Hepatocyte (in vitro differentiated cells): ENCODE data around the gene KCNIP3. TPM values are rescaled to one million over a fixed set of nuclear protein-coding genes. Genes with fewer than 3 reads are reported as not detected.
"Not testable (repeated sequence)": the region's sequence is repeated elsewhere in the genome, so short reads cannot be mapped to it uniquely, and the experiment has no call there.

ENCODE experiments used
- DNase-seq: peaks from one replicate; pipeline ENCODE4 v3.0.0-alpha.2; 2016; ENCODE audit warnings: low spot score
- H2AFZ ChIP-seq: fragments of 200-600 bp; sonication (generic); 2 replicates; pipeline ENCODE4 v1.6.0; 2016; ENCODE audit warnings: antibody characterized with exemption, mild to moderate bottlenecking
- H3K27ac ChIP-seq: fragments of 200-600 bp; sonication (generic); 2 replicates; pipeline ENCODE4 v1.5.1; 2016; ENCODE audit warnings: mild to moderate bottlenecking
- H3K27me3 ChIP-seq: fragments of 200-600 bp; sonication (generic); 2 replicates; pipeline ENCODE4 v1.6.1; 2016
- H3K36me3 ChIP-seq: fragments of 200-600 bp; sonication (generic); replicated peaks from 2 replicates; pipeline ENCODE4 v1.5.1; 2016; ENCODE audit warnings: low read depth; ENCODE audit not compliant: insufficient read depth
- H3K4me1 ChIP-seq: fragments of 200-600 bp; sonication (generic); 2 replicates; pipeline ENCODE4 v1.5.1; 2016; ENCODE audit warnings: mild to moderate bottlenecking, moderate library complexity; ENCODE audit not compliant: insufficient read depth
- H3K4me2 ChIP-seq: fragments of 200-600 bp; sonication (generic); 2 replicates; pipeline ENCODE4 v1.6.0; 2016
- H3K4me3 ChIP-seq: fragments of 200-600 bp; sonication (generic); 2 replicates; pipeline ENCODE4 v1.5.1; 2016; ENCODE audit warnings: mild to moderate bottlenecking
- H3K79me2 ChIP-seq: fragments of 200-600 bp; sonication (generic); 2 replicates; pipeline ENCODE4 v1.6.0; 2017; ENCODE audit warnings: mild to moderate bottlenecking
- H3K9me2 ChIP-seq: fragments of 200-600 bp; sonication (generic); replicated peaks from 2 replicates; pipeline ENCODE4 v1.6.0; 2017; ENCODE audit warnings: mild to moderate bottlenecking; ENCODE audit not compliant: insufficient read depth
- H3K9me3 ChIP-seq: fragments of 200-600 bp; sonication (generic); 2 replicates; pipeline ENCODE4 v1.5.1; 2016; ENCODE audit warnings: low read depth, mild to moderate bottlenecking
- H4K20me1 ChIP-seq: fragments of 200-600 bp; sonication (generic); 2 replicates; pipeline ENCODE4 v1.6.0; 2016; ENCODE audit warnings: mild to moderate bottlenecking; ENCODE audit not compliant: insufficient read depth, poor library complexity, severe bottlenecking
- EZH2 ChIP-seq: fragments of 200-600 bp; sonication (generic); IDR thresholded peaks from 2 replicates; pipeline ENCODE4 v1.6.1; 2016; ENCODE audit warnings: antibody characterized with exemption, mild to moderate bottlenecking, borderline replicate concordance
- EZH2phosphoT487 ChIP-seq: fragments of 200-600 bp; sonication (generic); IDR thresholded peaks from one replicate; pipeline ENCODE4 v1.6.1; 2018; ENCODE audit warnings: antibody characterized with exemption, mild to moderate bottlenecking, low read depth, moderate library complexity; ENCODE audit not compliant: unreplicated experiment, severe bottlenecking
- WGBS: methylation state at CpG from one replicate; pipeline ENCODE4 v1.1.6; 2016; ENCODE audit warnings: low lambda C conversion rate; ENCODE audit errors: missing lambda C conversion rate; 5-methylcytosine and 5-hydroxymethylcytosine counted together
- polyA plus RNA-seq: library from polyadenylated mRNA; unstranded; fragments of >200 nt; fragmentation: Nextera tagmentation; extraction: Ambion mirVana; gene quantifications from 2 replicates; pipeline ENCODE4 v1.2.1, GENCODE V29; 2016
- total RNA-seq: library from RNA; depleted of rRNA; stranded (reverse); fragments of >200 nt; gene quantifications from 2 replicates; pipeline ENCODE4 v1.2.3, GENCODE V29; 2014
- TF ChIP-seq, protein P1 (sequence below): fragments of 200-600 bp; sonication (generic); IDR thresholded peaks from 2 replicates; pipeline ENCODE4 v1.5.1; 2016; ENCODE audit warnings: antibody characterized with exemption, mild to moderate bottlenecking; ENCODE audit not compliant: poor library complexity

The KCNIP3 gene
- total and polyA plus RNA-seq, 2 experiments from 2014 or later: 6.1 to 6.5 TPM

DNA sequence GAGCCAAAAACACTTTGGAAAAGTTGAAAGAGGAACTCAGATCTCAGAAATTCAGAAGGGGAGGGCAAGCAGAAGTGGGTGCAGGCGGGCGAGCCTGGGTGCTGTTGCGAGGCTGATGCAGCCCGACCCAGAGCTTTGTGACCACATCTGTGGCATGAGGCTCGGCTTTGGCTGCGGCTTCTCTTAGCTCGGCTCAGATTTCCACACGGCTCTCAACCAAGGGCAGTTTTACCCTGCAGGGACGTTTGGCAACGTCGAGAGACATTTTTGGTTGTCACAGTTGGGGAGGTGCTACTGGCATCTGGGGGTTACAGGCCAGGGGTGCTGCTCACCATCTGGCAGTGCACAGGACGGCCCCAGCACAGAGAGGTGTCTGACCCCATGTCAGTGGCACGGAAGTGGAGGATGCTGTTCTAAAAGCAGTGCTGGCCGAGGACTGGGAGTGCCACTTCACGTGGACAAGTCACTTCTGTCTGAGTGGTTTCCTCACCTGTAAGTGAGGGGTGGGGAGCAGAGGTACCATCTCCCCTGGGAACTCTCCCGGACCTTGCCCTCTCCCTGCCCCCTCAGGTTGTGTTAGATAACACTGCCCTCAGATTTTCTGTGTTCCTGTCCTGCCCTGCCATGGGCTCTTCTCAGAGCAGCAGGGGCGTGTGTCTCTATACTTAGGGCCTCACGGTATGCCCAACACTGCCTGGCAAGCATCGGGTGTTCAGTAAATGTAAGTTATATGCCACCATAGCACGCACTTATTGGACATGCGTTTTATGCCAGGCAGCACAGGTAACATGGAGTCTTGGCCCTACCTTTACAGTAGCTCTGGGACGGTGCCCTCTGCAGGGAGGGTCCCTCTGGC is 56.7 kb downstream of the KCNIP3 start:
- H3K4me2 ChIP-seq: no peak overlapping the region
- H3K4me1 ChIP-seq: no peaks in the 10 kb centered on the region
- no peaks in the 10 kb centered on the region for H3K9me3 ChIP-seq
- H3K4me3 ChIP-seq: no peak overlapping the region
- H4K20me1 ChIP-seq: no peaks in the 10 kb centered on the region
- peaks cover 8% of the 10 kb centered on the region for H3K27me3 ChIP-seq
- H3K27ac ChIP-seq: no peak overlapping the region
- 79% methylated on average over 22 of the region's 22 CpGs for WGBS
- H3K36me3 ChIP-seq: no peaks in the 10 kb centered on the region
- DNase-seq: no peak
- TF ChIP-seq EZH2 (no peak), EZH2phosphoT487 (no peak)
- TF ChIP-seq, protein P1, sequence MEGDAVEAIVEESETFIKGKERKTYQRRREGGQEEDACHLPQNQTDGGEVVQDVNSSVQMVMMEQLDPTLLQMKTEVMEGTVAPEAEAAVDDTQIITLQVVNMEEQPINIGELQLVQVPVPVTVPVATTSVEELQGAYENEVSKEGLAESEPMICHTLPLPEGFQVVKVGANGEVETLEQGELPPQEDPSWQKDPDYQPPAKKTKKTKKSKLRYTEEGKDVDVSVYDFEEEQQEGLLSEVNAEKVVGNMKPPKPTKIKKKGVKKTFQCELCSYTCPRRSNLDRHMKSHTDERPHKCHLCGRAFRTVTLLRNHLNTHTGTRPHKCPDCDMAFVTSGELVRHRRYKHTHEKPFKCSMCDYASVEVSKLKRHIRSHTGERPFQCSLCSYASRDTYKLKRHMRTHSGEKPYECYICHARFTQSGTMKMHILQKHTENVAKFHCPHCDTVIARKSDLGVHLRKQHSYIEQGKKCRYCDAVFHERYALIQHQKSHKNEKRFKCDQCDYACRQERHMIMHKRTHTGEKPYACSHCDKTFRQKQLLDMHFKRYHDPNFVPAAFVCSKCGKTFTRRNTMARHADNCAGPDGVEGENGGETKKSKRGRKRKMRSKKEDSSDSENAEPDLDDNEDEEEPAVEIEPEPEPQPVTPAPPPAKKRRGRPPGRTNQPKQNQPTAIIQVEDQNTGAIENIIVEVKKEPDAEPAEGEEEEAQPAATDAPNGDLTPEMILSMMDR: no peak
- no peak overlapping the region for H2AFZ ChIP-seq
- no peaks in the 10 kb centered on the region for H3K79me2 ChIP-seq
- no peaks in the 10 kb centered on the region for H3K9me2 ChIP-seq

DNA sequence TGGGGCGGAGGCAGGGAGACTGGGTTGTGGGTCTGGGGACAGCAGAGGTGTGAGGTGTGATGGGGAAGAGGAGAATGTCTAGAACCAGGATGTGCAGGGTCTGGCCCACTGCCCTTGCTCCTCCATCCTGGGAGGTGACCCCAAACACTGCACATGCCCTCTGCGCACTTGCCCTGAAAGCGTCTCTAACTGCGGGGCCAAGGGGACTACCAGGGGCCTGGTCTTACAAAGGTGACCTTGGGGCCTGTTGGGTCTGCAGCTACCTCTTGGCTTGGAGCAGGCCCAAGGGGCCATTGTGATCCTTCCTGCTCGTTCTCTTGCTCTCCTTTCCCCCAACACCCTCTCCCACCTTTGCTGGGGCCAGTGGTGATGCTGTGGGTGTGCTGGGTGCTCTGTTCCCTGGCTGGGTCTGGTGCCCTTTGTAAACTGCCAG is 57.3 kb downstream of the KCNIP3 start:
- Histone ChIP-seq H3K4me2 (no peak overlapping the region), H3K36me3 (no peaks in the 10 kb centered on the region), H3K27ac (no peak overlapping the region), H2AFZ (no peak overlapping the region), H3K79me2 (no peaks in the 10 kb centered on the region), H4K20me1 (no peaks in the 10 kb centered on the region), H3K9me2 (no peaks in the 10 kb centered on the region), H3K9me3 (no peaks in the 10 kb centered on the region), H3K4me1 (no peaks in the 10 kb centered on the region), H3K27me3 (peaks cover 7% of the 10 kb centered on the region), H3K4me3 (no peak overlapping the region)
- TF ChIP-seq EZH2phosphoT487: no peak
- no peak for TF ChIP-seq EZH2
- TF ChIP-seq, protein P1: no peak
- no peak for DNase-seq
- WGBS: 88% methylated on average over 5 of the region's 5 CpGs

DNA sequence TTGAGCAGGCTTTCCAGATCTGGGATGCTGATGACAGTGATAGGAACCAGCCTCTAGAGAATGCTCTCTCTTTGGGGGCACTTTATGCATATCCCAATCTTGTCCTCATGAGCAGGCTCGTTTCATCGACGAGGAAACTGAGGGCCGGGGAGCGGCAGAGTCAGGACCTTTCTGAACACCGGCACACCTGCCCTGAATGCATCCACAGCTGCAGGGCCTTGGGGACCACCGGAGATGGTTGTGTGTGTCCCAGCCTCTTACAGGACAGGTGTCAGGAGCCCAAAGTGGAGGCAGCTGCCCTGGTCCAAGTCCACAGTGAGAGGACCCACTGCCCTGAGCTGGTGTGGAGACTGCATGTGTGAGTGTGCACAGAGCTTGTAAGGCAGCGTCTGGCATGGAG is 57.8 kb downstream of the KCNIP3 start:
- H3K4me1 ChIP-seq: no peaks in the 10 kb centered on the region
- no peaks in the 10 kb centered on the region for H3K79me2 ChIP-seq
- no peak overlapping the region for H3K4me2 ChIP-seq
- H4K20me1 ChIP-seq: no peaks in the 10 kb centered on the region
- H3K27me3 ChIP-seq: peaks cover 6% of the 10 kb centered on the region
- H3K4me3 ChIP-seq: no peak overlapping the region
- no peak for TF ChIP-seq EZH2
- no peak for TF ChIP-seq EZH2phosphoT487
- TF ChIP-seq, protein P1: no peak
- 90% methylated on average over 7 of the region's 8 CpGs for WGBS
- H3K9me2 ChIP-seq: no peaks in the 10 kb centered on the region
- no peak for DNase-seq
- no peaks in the 10 kb centered on the region for H3K9me3 ChIP-seq
- H2AFZ ChIP-seq: no peak overlapping the region
- H3K36me3 ChIP-seq: no peaks in the 10 kb centered on the region
- H3K27ac ChIP-seq: no peak overlapping the region

DNA sequence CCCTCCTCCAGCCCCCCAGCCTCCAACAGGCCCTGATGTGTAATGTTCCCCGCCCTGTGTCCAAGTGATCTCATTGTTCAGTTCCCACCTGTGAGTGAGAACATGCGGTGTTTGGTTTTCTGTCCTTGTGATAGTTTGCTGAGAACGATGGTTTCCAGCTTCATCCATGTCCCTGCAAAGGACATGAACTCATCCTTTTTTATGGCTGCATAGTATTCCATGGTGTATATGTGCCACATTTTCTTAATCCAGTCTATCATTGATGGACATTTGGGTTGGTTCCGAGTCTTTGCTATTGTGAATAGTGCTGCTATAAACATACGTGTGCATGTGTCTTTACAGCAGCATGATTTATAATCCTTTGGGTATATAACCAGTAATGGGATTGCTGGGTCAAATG is 58.3 kb downstream of the KCNIP3 start:
- H2AFZ ChIP-seq, H3K9me3 ChIP-seq, H3K27ac ChIP-seq, H3K4me1 ChIP-seq, H3K27me3 ChIP-seq, H3K4me2 ChIP-seq, H4K20me1 ChIP-seq, H3K36me3 ChIP-seq, DNase-seq, H3K79me2 ChIP-seq, H3K9me2 ChIP-seq, H3K4me3 ChIP-seq: not testable (repeated sequence)
- WGBS: 89% methylated on average over 5 of the region's 5 CpGs
